ENCODE measurements around the gene THEM5.

DNA sequence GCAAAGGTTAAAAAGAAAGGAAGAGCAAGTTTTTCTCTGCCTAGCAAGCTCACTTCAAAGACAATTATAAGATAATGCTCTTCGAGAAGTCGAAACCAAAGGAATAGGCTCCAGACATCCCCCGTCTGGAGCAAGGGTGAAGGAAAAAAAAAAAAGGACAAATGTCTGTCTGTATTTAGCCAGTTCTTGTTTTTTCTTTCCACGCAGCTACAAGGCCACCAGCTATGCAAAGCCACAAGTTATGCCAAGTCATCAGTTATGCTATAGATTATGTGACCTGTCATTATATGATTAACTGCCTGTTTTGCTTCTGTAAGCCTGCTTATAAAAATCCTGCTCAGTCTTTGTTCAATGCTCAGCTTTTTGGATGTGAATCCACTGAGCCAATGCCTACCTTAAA, 2.4 kb upstream of the THEM5 start:
- TF ChIP-seq, protein P1, sequence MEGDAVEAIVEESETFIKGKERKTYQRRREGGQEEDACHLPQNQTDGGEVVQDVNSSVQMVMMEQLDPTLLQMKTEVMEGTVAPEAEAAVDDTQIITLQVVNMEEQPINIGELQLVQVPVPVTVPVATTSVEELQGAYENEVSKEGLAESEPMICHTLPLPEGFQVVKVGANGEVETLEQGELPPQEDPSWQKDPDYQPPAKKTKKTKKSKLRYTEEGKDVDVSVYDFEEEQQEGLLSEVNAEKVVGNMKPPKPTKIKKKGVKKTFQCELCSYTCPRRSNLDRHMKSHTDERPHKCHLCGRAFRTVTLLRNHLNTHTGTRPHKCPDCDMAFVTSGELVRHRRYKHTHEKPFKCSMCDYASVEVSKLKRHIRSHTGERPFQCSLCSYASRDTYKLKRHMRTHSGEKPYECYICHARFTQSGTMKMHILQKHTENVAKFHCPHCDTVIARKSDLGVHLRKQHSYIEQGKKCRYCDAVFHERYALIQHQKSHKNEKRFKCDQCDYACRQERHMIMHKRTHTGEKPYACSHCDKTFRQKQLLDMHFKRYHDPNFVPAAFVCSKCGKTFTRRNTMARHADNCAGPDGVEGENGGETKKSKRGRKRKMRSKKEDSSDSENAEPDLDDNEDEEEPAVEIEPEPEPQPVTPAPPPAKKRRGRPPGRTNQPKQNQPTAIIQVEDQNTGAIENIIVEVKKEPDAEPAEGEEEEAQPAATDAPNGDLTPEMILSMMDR (IDR thresholded peaks at IDR 0.05) = no peak
- TF ChIP-seq POLR2A (IDR thresholded peaks at IDR 0.05) = no peak

All from uterus (tissue), 2 donors.